Neural cell (in vitro differentiated cells): ENCODE results near the gene BLOC1S5. TPM values are rescaled to one million over a fixed set of nuclear protein-coding genes. Genes with fewer than 3 reads are reported as not detected.

Experiments
- H2AFZ ChIP-seq: fragments of 200-600, 300-800 bp; sonication (generic), shearing (Covaris generic); 2 replicates; pipeline ENCODE4 v1.6.0; 2014; ENCODE audit warnings: low read depth, mild to moderate bottlenecking, antibody characterized with exemption, low read length, moderate library complexity
- H3F3A ChIP-seq: fragments of 200-600 bp; shearing (Covaris generic); 2 replicates; pipeline ENCODE4 v1.6.1; 2016; ENCODE audit warnings: mild to moderate bottlenecking, moderate library complexity, mixed read lengths, antibody characterized with exemption, low read length; ENCODE audit not compliant: insufficient read depth, poor library complexity, severe bottlenecking
- H3K27ac ChIP-seq: fragments of 200-600, 300-800 bp; sonication (generic), shearing (Covaris generic); 2 replicates; pipeline ENCODE4 v1.5.1; 2014; ENCODE audit warnings: mild to moderate bottlenecking, low read length, moderate library complexity
- H3K27me3 ChIP-seq: fragments of 300-800, 200-600 bp; sonication (generic), shearing (Covaris generic); 2 replicates; pipeline ENCODE4 v1.6.0; 2014; ENCODE audit warnings: mild to moderate bottlenecking, low read depth, low read length, moderate library complexity; ENCODE audit not compliant: insufficient read depth
- H3K36me3 ChIP-seq: fragments of 300-800, 200-600 bp; sonication (generic), shearing (Covaris generic); 2 replicates; pipeline ENCODE4 v1.5.1; 2014; ENCODE audit warnings: mild to moderate bottlenecking, antibody characterized with exemption, low read length, moderate library complexity; ENCODE audit not compliant: insufficient read depth
- H3K4me2 ChIP-seq: fragments of 300-800, 200-600 bp; sonication (generic), shearing (Covaris generic); 2 replicates; pipeline ENCODE4 v1.6.0; 2014; ENCODE audit warnings: mild to moderate bottlenecking, low read length
- H3K4me3 ChIP-seq: fragments of 300-800, 200-600 bp; sonication (generic), shearing (Covaris generic); 2 replicates; pipeline ENCODE4 v1.5.1; 2014; ENCODE audit warnings: mild to moderate bottlenecking, low read length, moderate library complexity
- H3K79me2 ChIP-seq: fragments of 200-600 bp; shearing (Covaris generic); replicated peaks from 2 replicates; pipeline ENCODE4 v1.6.0; 2014; ENCODE audit warnings: mild to moderate bottlenecking, low read length, moderate library complexity; ENCODE audit not compliant: insufficient read depth
- H3K9ac ChIP-seq: fragments of 300-800, 200-600 bp; sonication (generic), shearing (Covaris generic); 2 replicates; pipeline ENCODE4 v1.6.1; 2016; ENCODE audit warnings: mild to moderate bottlenecking, low read length, mixed read lengths
- H3K9me2 ChIP-seq: fragments of 200-600 bp; shearing (Covaris generic); 2 replicates; pipeline ENCODE4 v1.6.1; 2016; ENCODE audit warnings: mild to moderate bottlenecking, low read length, mixed read lengths; ENCODE audit not compliant: insufficient read depth
- H3K9me3 ChIP-seq: fragments of 200-600, 300-800 bp; sonication (generic), shearing (Covaris generic); 2 replicates; pipeline ENCODE4 v1.6.1; 2016; ENCODE audit warnings: mild to moderate bottlenecking, mixed run types, low read length, moderate library complexity, mixed read lengths
- H4K20me1 ChIP-seq: fragments of 200-600 bp; shearing (Covaris generic); 2 replicates; pipeline ENCODE4 v1.6.1; 2016; ENCODE audit warnings: mild to moderate bottlenecking, mixed run types; ENCODE audit not compliant: insufficient read depth
- EP300 ChIP-seq: fragments of 450-650 bp; conservative IDR thresholded peaks from 2 replicates; pipeline ENCODE4 v1.6.1; 2014; ENCODE audit warnings: antibody characterized with exemption, mild to moderate bottlenecking, moderate library complexity; ENCODE audit not compliant: poor library complexity, severe bottlenecking
- EZH2 ChIP-seq: fragments of 200-600, 300-800 bp; shearing (Covaris generic), sonication (generic); IDR thresholded peaks from 2 replicates; pipeline ENCODE4 v1.6.1; 2014; ENCODE audit warnings: antibody characterized with exemption, low read length, borderline replicate concordance, mild to moderate bottlenecking; ENCODE audit not compliant: insufficient read depth, poor library complexity, severe bottlenecking
- MXI1 ChIP-seq: fragments of 450-650 bp; conservative IDR thresholded peaks from 2 replicates; pipeline ENCODE4 v1.6.1; 2014; ENCODE audit warnings: antibody characterized with exemption, mild to moderate bottlenecking; ENCODE audit not compliant: poor library complexity, severe bottlenecking
- POLR2AphosphoS5 ChIP-seq: IDR thresholded peaks from 2 replicates; pipeline ENCODE4 v1.6.1; 2012
- RAD21 ChIP-seq: fragments of 450-650 bp; conservative IDR thresholded peaks from 2 replicates; pipeline ENCODE4 v1.6.1; 2014; ENCODE audit warnings: antibody characterized with exemption, mild to moderate bottlenecking, moderate library complexity
- REST ChIP-seq: IDR thresholded peaks from 2 replicates; pipeline ENCODE4 v1.6.1; 2012; ENCODE audit warnings: borderline replicate concordance
- SMC3 ChIP-seq: fragments of 450-650 bp; conservative IDR thresholded peaks from 2 replicates; pipeline ENCODE4 v1.6.1; 2014; ENCODE audit warnings: antibody characterized with exemption, mild to moderate bottlenecking, moderate library complexity; ENCODE audit not compliant: poor library complexity
- TAF1 ChIP-seq: IDR thresholded peaks from 2 replicates; pipeline ENCODE4 v1.6.1; 2012; ENCODE audit warnings: low read depth
- polyA plus RNA-seq: library from polyadenylated mRNA; depleted of rRNA; stranded (reverse); fragments of >200 nt; gene quantifications from 2 replicates; pipeline ENCODE4 v1.2.3, GENCODE V29; 2014
- TF ChIP-seq, protein P1 (sequence below): fragments of 450-650 bp; IDR thresholded peaks from 2 replicates; pipeline ENCODE4 v1.5.1; 2014; ENCODE audit warnings: antibody characterized with exemption, mild to moderate bottlenecking, moderate library complexity; ENCODE audit not compliant: poor library complexity, severe bottlenecking

The BLOC1S5 gene
- polyA plus RNA-seq, 1 donor from 2014 or later = 12.2 TPM

- Histone ChIP-seq H3K9me3 (no peaks in the 10 kb centered on the region), H4K20me1 (no peaks in the 10 kb centered on the region), H3K79me2 (no peaks in the 10 kb centered on the region), H3K9me2 (no peaks in the 10 kb centered on the region), H3K4me2 (no peak overlapping the region), H3K4me3 (no peak overlapping the region), H3K27me3 (no peaks in the 10 kb centered on the region), H2AFZ (no peak overlapping the region), H3K36me3 (no peaks in the 10 kb centered on the region), H3K27ac (no peak overlapping the region), H3F3A (no peaks in the 10 kb centered on the region), H3K9ac (no peak overlapping the region)
- no peak for TF ChIP-seq SMC3
- TF ChIP-seq, protein P1, sequence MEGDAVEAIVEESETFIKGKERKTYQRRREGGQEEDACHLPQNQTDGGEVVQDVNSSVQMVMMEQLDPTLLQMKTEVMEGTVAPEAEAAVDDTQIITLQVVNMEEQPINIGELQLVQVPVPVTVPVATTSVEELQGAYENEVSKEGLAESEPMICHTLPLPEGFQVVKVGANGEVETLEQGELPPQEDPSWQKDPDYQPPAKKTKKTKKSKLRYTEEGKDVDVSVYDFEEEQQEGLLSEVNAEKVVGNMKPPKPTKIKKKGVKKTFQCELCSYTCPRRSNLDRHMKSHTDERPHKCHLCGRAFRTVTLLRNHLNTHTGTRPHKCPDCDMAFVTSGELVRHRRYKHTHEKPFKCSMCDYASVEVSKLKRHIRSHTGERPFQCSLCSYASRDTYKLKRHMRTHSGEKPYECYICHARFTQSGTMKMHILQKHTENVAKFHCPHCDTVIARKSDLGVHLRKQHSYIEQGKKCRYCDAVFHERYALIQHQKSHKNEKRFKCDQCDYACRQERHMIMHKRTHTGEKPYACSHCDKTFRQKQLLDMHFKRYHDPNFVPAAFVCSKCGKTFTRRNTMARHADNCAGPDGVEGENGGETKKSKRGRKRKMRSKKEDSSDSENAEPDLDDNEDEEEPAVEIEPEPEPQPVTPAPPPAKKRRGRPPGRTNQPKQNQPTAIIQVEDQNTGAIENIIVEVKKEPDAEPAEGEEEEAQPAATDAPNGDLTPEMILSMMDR = no peak
- no peak for TF ChIP-seq EP300
Observed at GRCh38 chr6:8077991-8078390, 13.8 kb upstream of the BLOC1S5 start.

DNA sequence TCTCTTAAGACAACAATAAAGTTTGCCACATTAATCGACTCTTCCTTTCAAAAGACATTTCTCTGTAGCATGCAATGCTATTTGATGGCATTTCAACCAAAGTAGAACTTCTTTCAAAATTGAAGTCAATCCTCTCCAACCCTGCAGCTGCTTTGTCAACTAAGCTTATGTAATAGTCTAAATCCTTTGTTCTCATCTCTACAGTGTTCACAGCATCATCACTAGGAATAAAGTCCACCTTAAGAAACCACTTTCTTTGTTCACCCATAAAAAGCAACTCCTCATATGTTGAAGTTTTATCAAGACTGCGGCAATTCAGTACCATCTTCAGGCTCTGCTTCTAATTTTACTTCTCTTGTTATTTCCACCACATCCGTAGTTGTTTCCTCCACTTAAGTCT, 11.5 kb upstream of the BLOC1S5 start:
- H3K4me3 ChIP-seq = no peak overlapping the region
- H3K27ac ChIP-seq = no peak overlapping the region
- no peaks in the 10 kb centered on the region for H3K9me2 ChIP-seq
- no peaks in the 10 kb centered on the region for H3K27me3 ChIP-seq
- no peaks in the 10 kb centered on the region for H4K20me1 ChIP-seq
- no peak overlapping the region for H3K4me2 ChIP-seq
- no peak for TF ChIP-seq EP300
- TF ChIP-seq RAD21 = no peak
- TF ChIP-seq SMC3 = no peak
- TF ChIP-seq TAF1 = no peak
- TF ChIP-seq POLR2AphosphoS5 = no peak
- TF ChIP-seq REST = no peak
- no peak for TF ChIP-seq MXI1
- TF ChIP-seq, protein P1 = no peak
- TF ChIP-seq EZH2 = no peak
- H2AFZ ChIP-seq = no peak overlapping the region
- no peaks in the 10 kb centered on the region for H3F3A ChIP-seq
- no peaks in the 10 kb centered on the region for H3K9me3 ChIP-seq
- no peak overlapping the region for H3K9ac ChIP-seq
- no peaks in the 10 kb centered on the region for H3K79me2 ChIP-seq
- no peaks in the 10 kb centered on the region for H3K36me3 ChIP-seq
